Raji (cell line): Measurements from ENCODE around the gene IFT172.

Experiments used
- POLR2A ChIP-seq: IDR thresholded peaks from 2 replicates; pipeline ENCODE4 v1.6.1; 2011; ENCODE audit warnings: low read depth, low read length, control low read depth; ENCODE audit not compliant: insufficient read depth

Gene IFT172

DNA sequence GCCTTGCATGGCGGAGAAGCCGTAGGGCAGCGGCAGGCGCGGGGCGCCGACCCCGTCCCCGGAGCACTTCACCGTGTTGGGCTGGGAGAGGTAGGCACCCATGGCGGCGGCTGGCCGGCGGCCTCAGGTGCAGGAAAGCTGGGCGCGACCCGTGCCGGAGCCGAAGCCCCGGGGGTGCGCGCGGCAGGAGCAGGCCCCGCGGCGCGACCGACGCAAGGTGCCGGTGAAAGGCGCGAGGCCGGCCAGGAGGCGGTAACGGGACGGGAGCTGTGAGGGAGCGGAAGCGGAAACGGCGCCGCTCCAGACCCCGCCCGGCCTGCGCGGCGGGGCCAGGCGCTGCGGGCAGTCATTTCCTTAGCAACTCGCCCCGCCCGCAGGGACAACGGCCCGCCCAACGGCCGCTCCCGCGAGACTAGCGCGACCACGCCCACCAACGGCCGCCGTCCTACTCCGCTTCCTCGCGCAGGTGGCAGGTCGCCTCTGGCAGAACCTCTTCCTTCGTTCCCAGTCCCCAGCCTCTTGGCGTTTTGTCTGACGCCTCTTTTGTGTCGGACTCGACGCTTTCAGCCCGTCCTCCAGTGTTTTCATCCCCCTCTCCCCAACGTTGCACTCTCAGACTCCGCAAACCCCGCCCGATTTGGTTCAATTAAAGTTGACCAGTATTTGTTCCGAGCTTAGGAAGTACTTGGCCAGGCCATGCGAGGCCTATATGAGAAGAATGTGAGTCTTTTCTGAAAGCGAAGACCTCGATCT is 80.0 kb downstream of the IFT172 start, which contains the start of gene PPM1G:
PPM1G (minus strand) TSS at position 271 of the 753 bp plus-strand sequence; CDS start at position 102, 169 bp downstream.
- TF ChIP-seq POLR2A: peak; percentile 99

DNA sequence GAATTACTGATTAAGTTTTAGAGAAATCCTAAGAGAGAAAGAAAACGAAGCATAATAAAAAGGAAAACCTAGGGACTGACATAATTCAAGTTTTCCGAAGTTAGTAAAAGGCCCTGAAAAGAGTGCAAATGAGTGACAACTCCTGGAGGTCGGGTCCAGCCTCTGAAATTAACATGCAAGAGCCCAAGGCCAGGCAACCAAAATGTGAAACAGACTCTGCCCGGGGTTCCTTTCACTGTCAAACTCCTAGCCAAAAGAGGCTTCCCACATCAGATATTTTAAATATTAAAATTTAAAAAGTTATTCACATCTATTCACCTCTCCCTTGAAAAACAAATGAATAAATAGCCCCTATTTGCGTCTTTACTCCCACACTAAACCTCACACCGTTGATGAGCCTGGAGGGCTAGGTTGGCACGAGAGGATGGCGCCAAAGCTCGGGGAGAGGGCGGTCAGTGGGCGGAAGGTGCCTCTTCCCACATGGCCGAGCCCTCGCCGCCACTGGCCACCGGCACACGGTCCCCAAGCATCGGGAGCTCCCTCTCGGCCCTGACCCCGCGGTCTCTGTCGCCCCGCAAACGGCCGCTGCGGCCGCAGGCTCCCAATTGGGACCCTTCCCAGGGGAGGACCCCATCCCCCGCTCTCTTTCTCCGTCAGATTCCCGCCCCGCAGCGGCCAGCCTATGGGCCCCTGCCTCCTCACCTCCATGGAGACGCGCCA is 80.8 kb downstream of the IFT172 start:
- no peak for TF ChIP-seq POLR2A

DNA sequence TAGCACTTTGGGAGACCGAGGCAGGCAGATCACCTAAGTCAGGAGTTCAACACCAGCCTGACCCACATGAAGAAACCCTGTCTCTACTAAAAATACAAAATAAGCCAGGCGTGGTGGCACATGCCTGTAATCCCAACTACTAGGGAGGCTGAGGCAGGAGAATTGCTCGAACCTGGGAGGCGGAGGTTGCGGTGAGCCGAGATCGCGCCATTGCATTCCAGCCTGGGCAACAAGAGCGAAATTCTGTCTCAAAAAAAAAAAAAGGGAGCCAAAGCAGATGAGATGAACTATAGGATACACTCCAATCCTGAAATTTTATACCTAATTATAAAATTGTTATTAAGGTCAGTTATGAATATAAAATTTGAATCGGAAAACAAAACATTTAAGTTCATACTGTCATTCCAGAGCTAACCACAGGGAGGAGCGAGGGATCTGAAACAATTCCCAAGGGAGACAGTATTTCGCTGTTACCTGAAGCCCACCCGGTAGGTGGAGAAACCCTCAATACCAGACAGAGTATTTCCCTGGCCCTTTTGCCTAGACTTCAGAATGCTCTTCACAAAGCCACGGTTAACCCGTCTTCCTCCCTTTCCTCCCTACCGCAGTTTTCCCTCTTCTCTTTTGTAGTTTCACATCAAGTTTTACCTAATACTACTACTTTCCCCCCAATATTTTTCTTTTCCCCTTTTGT is 81.6 kb downstream of the IFT172 start:
- TF ChIP-seq POLR2A: no peak

DNA sequence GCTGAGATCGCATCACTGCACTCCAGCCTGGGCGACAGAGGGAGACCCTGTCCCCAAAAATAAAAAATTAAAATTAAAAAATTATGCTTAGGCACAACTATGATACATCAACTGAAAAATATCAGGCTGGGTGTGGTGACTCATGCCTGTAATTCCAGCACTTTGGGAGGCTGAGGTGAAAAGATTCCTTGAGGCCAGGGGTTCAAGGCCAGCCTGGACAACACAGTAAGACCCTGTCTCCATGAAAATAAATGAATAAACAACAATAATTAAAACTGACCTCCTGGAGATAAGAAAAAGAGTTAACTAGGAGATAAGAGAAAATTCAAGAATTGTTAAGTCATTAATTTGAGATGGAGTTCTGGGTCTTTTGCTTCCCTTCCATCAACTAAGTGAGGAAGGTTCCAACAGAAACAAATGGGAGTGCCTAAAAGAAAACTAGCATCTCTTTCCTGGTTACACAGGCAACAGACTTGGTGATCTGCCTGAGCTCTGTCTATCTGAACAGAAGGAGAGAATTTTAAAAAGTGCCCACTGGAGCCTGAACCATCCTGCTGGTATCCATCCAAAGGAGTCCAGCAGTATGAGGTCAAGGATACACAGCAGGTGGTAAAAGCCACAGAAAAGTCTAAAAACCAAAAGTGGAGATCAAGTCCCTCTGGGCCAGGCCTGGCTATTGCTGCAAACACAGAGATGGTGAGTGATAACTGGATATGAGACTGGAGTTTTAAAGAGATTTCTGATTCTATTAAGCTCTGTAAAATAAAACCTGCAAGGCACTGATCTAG is 89.0 kb downstream of the IFT172 start:
- TF ChIP-seq POLR2A: no peak

DNA sequence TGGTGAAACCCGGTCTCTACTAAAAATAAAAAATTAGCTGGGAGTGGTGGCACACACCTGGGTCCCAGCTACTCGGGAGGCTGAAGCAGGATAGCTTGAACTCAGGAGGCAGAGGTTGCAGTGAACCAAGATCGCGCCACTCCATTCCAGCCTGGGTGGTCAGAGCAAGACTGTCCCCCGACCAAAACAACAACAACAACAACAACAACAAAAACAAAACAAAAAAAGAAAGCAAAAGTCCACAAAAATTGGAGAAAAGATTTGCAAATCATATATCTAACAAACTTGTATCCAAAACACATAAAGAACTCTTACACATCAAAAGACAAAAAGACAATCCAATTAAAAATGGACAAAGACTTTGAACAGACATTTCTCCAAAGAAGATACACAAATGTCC is 90.6 kb downstream of the IFT172 start:
- TF ChIP-seq POLR2A: no peak
